Retinal pigment epithelial cell (primary cell): Measurements from ENCODE around the gene RASSF5.

Experiments
- DNase-seq: peaks from one replicate; pipeline ENCODE4 v3.0.0-alpha.2; 2010; ENCODE audit warnings: low read depth
- H3K4me3 ChIP-seq: 2 replicates; pipeline ENCODE4 v1.5.1; 2011; ENCODE audit warnings: mild to moderate bottlenecking, low read length, control low read depth, moderate library complexity
- CTCF ChIP-seq: conservative IDR thresholded peaks from 2 replicates; pipeline ENCODE4 v1.5.1; 2011; ENCODE audit warnings: low read depth, low read length, control low read depth, inconsistent platforms

The RASSF5 gene

GRCh38 chr1:206524739-206525364, 17.5 kb downstream of the RASSF5 start:
- TF ChIP-seq CTCF, result no peak
- no peak for DNase-seq
- no peak overlapping the region for H3K4me3 ChIP-seq

- TF ChIP-seq CTCF, result no peak
- H3K4me3 ChIP-seq, result no peak overlapping the region
- no peak for DNase-seq
Observed at GRCh38 chr1:206526064-206526911, 19.0 kb downstream of the RASSF5 start.

DNA sequence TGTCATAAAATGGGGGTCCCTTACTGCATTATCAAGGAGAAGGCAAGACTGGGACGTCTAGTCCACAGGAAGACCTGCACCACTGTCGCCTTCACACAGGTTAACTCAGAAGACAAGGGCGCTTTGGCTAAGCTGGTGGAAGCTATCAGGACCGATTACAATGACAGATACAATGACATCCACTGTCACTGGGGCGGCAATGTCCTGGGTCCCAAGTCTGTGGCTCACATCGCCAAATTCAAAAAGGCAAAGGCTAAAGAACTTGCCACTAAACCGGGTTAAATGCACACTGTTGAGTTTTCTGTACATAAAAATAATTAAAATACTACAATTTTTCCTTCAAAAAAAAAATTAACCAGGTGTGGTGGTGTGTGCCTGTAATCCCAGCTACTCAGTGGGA, 22.1 kb downstream of the RASSF5 start:
- no peak overlapping the region for H3K4me3 ChIP-seq
- no peak for DNase-seq
- no peak for TF ChIP-seq CTCF

DNA sequence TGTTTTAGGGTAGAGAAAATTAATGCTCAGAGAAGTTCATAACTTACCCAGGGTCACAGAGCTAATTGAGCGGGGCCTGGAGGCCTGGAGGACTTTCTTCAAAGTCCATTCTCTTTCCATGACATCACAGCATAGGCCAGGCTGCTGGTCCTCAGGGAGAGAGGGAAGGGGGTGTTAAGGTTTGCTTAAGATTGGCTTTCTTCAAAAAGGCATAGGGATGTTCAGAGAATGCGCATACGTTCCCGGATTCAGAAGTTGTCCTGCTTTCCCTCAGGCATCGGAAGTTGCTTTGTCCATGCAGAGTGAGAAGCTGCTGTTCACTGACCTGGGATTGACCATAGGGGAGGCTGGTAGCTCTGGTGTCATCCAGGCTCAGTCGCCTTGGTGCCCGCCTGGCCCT, 25.0 kb downstream of the RASSF5 start:
- TF ChIP-seq CTCF, result no peak
- DNase-seq, result no peak
- H3K4me3 ChIP-seq, result no peak overlapping the region

- TF ChIP-seq CTCF, result no peak
- DNase-seq, result no peak
Observed at GRCh38 chr1:206534552-206534951, 27.2 kb downstream of the RASSF5 start.

GRCh38 chr1:206535853-206536188, 28.5 kb downstream of the RASSF5 start:
- TF ChIP-seq CTCF, result no peak
- no peak overlapping the region for H3K4me3 ChIP-seq

More at GRCh38 chr1:206534552-206534951, 27.2 kb downstream of the RASSF5 start:
- no peak overlapping the region for H3K4me3 ChIP-seq

GRCh38 chr1:206537141-206537540, 29.8 kb downstream of the RASSF5 start:
- DNase-seq, result no peak
- no peak for TF ChIP-seq CTCF
- no peak overlapping the region for H3K4me3 ChIP-seq

More at GRCh38 chr1:206535853-206536188, 28.5 kb downstream of the RASSF5 start:
- DNase-seq, result no peak
